HepG2 (cell line): ENCODE data around the gene TECTA. TPM values are rescaled to one million over a fixed set of nuclear protein-coding genes. Genes with fewer than 3 reads are reported as not detected.
A peak's percentile ranks its signal among the peaks of the same experiment; 100 is the strongest.

Source experiments
- ATAC-seq: fragments of 200-7000 bp; cut with Tn5 transposase; 3 replicates; pipeline ENCODE4 v1.9.1; 2020; ENCODE audit warnings: mild to moderate bottlenecking, moderate library complexity
- Bru-seq: library from RNA; stranded (reverse); fragments of 400-500 nt; gene quantifications from one replicate; lab custom pipeline; 2021; lab: Mats Ljungman, UMichigan
- BruChase-seq, 2 experiments: library from RNA; stranded (reverse); fragments of 400-500 nt; gene quantifications; one replicate each; lab custom pipeline; 2021; lab: Mats Ljungman, UMichigan
- BruUV-seq: library from RNA; stranded (reverse); fragments of 400-500 nt; replicated peaks from 2 replicates; lab custom pipeline; 2021; lab: Mats Ljungman, UMichigan
- CTCF ChIA-PET: fragments of 300-600 bp; formaldehyde crosslinking; extraction: SDS; loops from one replicate; lab custom pipeline; 2021; ENCODE audit warnings: low total read pairs, inconsistent platforms, low intra/inter-chr PET ratio; lab: Yijun Ruan, JAX
- POLR2A ChIA-PET: fragments of 350-600 bp; sonication (Branson Sonifier 250); formaldehyde crosslinking; loops from one replicate; lab custom pipeline; 2020; ENCODE audit warnings: antibody characterized with exemption, inconsistent platforms; lab: Yijun Ruan, JAX
- DNase-seq: peaks from one replicate; pipeline ENCODE4 v3.0.0-alpha.2; 2015; ENCODE audit warnings: low spot score
- FAIRE-seq: peaks from 3 replicates; lab custom pipeline; 2011; peaks lifted over from hg19 to GRCh38; lab: Jason Lieb, UNC
- H2AFZ ChIP-seq: one replicate; pipeline ENCODE4 v1.6.1; 2011; ENCODE audit warnings: low read length, inconsistent platforms
- H3K27ac ChIP-seq: fragments of 300-600 bp; 3 replicates; pipeline ENCODE4 v1.8.0; 2011; ENCODE audit warnings: mixed run types, mild to moderate bottlenecking, mixed read lengths, low read length, inconsistent platforms; ENCODE audit not compliant: insufficient read depth; ENCODE audit errors: extremely low read length
- H3K27me3 ChIP-seq, 2 experiments: fragments of 200-600 bp in 1 of 2; 2 replicates in 1 of 2; 3 replicates in 1 of 2; pipeline versions ENCODE4 v1.6.0 to v1.8.0; 2011; ENCODE audit warnings: low read length in 2 of 2, mild to moderate bottlenecking in 2 of 2, moderate library complexity in 2 of 2, inconsistent platforms in 1 of 2; ENCODE audit not compliant: insufficient read depth in 2 of 2, control insufficient read depth in 1 of 2
- H3K36me3 ChIP-seq, 2 experiments: fragments of 200-600 bp in 1 of 2; replicated peaks in 1 of 2; 2 replicates in 1 of 2; 3 replicates in 1 of 2; pipeline versions ENCODE4 v1.5.1 to v1.8.0; 2011; ENCODE audit warnings: low read length in 2 of 2, inconsistent platforms in 1 of 2; ENCODE audit not compliant: insufficient read depth in 2 of 2, control insufficient read depth in 1 of 2
- H3K4me1 ChIP-seq: 2 replicates; pipeline ENCODE4 v1.5.1; 2012; ENCODE audit warnings: low read length, inconsistent platforms; ENCODE audit not compliant: insufficient read depth
- H3K4me2 ChIP-seq: 2 replicates; pipeline ENCODE4 v1.6.0; 2011; ENCODE audit warnings: low read depth, low read length, inconsistent platforms
- H3K4me3 ChIP-seq, 3 experiments: fragments of 200-600 bp in 1 of 3; sonication (generic), shearing (Covaris generic) in 1 of 3; replicated peaks in 1 of 3; 2 replicates each; pipeline ENCODE4 v1.5.1; 2011 to 2016; ENCODE audit warnings: low read length in 3 of 3, inconsistent platforms in 2 of 3, low read depth in 2 of 3, mild to moderate bottlenecking in 2 of 3, control low read depth in 1 of 3, mixed read lengths in 1 of 3; ENCODE audit not compliant: insufficient read depth in 1 of 3
- H3K79me2 ChIP-seq: one replicate; pipeline ENCODE4 v1.6.1; 2011; ENCODE audit warnings: low read length, inconsistent platforms; ENCODE audit not compliant: insufficient read depth
- H3K9ac ChIP-seq: 2 replicates; pipeline ENCODE4 v1.6.0; 2011; ENCODE audit warnings: mild to moderate bottlenecking, low read depth, low read length, inconsistent platforms; ENCODE audit not compliant: insufficient read depth
- H3K9me3 ChIP-seq: 2 replicates; pipeline ENCODE4 v1.5.1; 2012; ENCODE audit warnings: mild to moderate bottlenecking, low read length
- H4K20me1 ChIP-seq: 2 replicates; pipeline ENCODE4 v1.6.0; 2011; ENCODE audit warnings: inconsistent platforms, mild to moderate bottlenecking, low read length, moderate library complexity; ENCODE audit not compliant: insufficient read depth
- AGO2 ChIP-seq: fragments of 200-400 bp; formaldehyde crosslinking; optimal IDR thresholded peaks from 2 replicates; pipeline ENCODE3; 2017; ENCODE audit warnings: mild to moderate bottlenecking, low read depth, low read length, moderate library complexity
- SNAPC2 ChIP-seq: sonication (generic); formaldehyde crosslinking; IDR thresholded peaks from 2 replicates; pipeline ENCODE4 v1.8.1; 2022; ENCODE audit warnings: mild to moderate bottlenecking, missing genetic modification reagents
- ZNF737 ChIP-seq: sonication (generic); formaldehyde crosslinking; IDR thresholded peaks from 2 replicates; pipeline ENCODE4 v1.5.0; 2020; ENCODE audit warnings: missing genetic modification reagents, mild to moderate bottlenecking, borderline replicate concordance
- WGBS: methylation state at CpG from one replicate; pipeline ENCODE4 v1.1.6; 2017; ENCODE audit warnings: low lambda C conversion rate; 5-methylcytosine and 5-hydroxymethylcytosine counted together
- in situ Hi-C: cut with HindIII; loops from 2 replicates; pipeline ENCODE4 v1.10.0; 2017; ENCODE audit warnings: low pct_unique_long_range_greater_than_20kb; ENCODE audit not compliant: extremely low pct_ligation_motif_present
- intact Hi-C: fragments of 100-400 bp; cut with micrococcal nuclease; formaldehyde crosslinking; loops from one replicate; pipeline ENCODE4 v1.10.0; 2022; ENCODE audit not compliant: unreplicated experiment
- long read RNA-seq, 2 experiments: library from RNA in 1 of 2; library from polyadenylated mRNA in 1 of 2; stranded (forward) in 1 of 2; unstranded in 1 of 2; transcript quantifications; one replicate each; pipeline ENCODE4 v2.0.0, GENCODE V29; 2019 to 2022
- polyA minus RNA-seq, 3 experiments: library from RNA; depleted of rRNA, polyadenylated mRNA; stranded (reverse); fragments of >200 nt; gene quantifications; 2 replicates each; pipeline ENCODE4 v1.2.3, GENCODE V29; 2011; ENCODE audit warnings: low replicate concordance in 1 of 3
- polyA plus RNA-seq, 8 experiments: library from polyadenylated mRNA; depleted of rRNA in 3 of 8; stranded (reverse) in 7 of 8; unstranded in 1 of 8; fragments of >200 nt; fragmentation: Illumina TruSeq in 4 of 8; extraction: Trizol in 4 of 8; gene quantifications; 2 replicates each; pipeline versions ENCODE4 v1.2.1 to v1.2.3, GENCODE V29; 2011 to 2016; ENCODE audit warnings: low read depth in 4 of 8, missing spikeins in 1 of 8, mixed read lengths in 1 of 8; ENCODE audit not compliant: insufficient read depth in 1 of 8
- total RNA-seq, 5 experiments: library from RNA; depleted of rRNA; stranded (reverse); fragments of >200 nt; fragmentation: Illumina TruSeq; extraction: Trizol; gene quantifications; 2 replicates each; pipeline ENCODE4 v1.2.3, GENCODE V29; 2016; ENCODE audit warnings: low read depth in 1 of 5
- TF ChIP-seq, protein P1 (sequence below): sonication (generic); formaldehyde crosslinking; IDR thresholded peaks from 2 replicates; pipeline ENCODE4 v1.4.0; 2020; ENCODE audit warnings: low read depth, mild to moderate bottlenecking, missing genetic modification reagents
- TF ChIP-seq, protein P2 (sequence below): sonication (generic); formaldehyde crosslinking; IDR thresholded peaks from 2 replicates; pipeline ENCODE4 v1.9.0; 2021; ENCODE audit warnings: missing genetic modification reagents, borderline replicate concordance
- TF ChIP-seq, protein P3 (sequence below), 2 experiments: sonication (generic) in 1 of 2; formaldehyde crosslinking in 1 of 2; IDR thresholded peaks; 2 replicates each; pipeline versions ENCODE4 v1.5.1 to v1.6.1; 2011 to 2020; ENCODE audit warnings: borderline replicate concordance in 1 of 2, low read depth in 1 of 2, low read length in 1 of 2, mild to moderate bottlenecking in 1 of 2, missing genetic modification reagents in 1 of 2, moderate library complexity in 1 of 2

The TECTA gene, protein sequence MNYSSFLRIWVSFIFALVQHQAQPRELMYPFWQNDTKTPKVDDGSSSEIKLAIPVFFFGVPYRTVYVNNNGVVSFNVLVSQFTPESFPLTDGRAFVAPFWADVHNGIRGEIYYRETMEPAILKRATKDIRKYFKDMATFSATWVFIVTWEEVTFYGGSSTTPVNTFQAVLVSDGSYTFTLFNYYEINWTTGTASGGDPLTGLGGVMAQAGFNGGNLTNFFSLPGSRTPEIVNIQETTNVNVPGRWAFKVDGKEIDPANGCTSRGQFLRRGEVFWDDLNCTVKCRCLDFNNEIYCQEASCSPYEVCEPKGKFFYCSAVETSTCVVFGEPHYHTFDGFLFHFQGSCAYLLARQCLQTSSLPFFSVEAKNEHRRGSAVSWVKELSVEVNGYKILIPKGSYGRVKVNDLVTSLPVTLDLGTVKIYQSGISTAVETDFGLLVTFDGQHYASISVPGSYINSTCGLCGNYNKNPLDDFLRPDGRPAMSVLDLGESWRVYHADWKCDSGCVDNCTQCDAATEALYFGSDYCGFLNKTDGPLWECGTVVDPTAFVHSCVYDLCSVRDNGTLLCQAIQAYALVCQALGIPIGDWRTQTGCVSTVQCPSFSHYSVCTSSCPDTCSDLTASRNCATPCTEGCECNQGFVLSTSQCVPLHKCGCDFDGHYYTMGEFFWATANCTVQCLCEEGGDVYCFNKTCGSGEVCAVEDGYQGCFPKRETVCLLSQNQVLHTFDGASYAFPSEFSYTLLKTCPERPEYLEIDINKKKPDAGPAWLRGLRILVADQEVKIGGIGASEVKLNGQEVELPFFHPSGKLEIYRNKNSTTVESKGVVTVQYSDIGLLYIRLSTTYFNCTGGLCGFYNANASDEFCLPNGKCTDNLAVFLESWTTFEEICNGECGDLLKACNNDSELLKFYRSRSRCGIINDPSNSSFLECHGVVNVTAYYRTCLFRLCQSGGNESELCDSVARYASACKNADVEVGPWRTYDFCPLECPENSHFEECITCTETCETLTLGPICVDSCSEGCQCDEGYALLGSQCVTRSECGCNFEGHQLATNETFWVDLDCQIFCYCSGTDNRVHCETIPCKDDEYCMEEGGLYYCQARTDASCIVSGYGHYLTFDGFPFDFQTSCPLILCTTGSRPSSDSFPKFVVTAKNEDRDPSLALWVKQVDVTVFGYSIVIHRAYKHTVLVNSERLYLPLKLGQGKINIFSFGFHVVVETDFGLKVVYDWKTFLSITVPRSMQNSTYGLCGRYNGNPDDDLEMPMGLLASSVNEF (N-terminal part only)
- 0.04 and 0.08 TPM in 2 replicates for total RNA-seq (2016; rRNA removed; fragmentation: Illumina TruSeq; extraction: Trizol)
- total RNA-seq (2016; cell fraction: cytosol; rRNA removed; fragmentation: Illumina TruSeq; extraction: Trizol; ENCODE audit: low read depth) = 0.09 TPM in 1 of 2 replicates, not detected in the other
- total RNA-seq (2016; cell fraction: insoluble cytoplasmic fraction; rRNA removed; fragmentation: Illumina TruSeq; extraction: Trizol) = 0.03 and 0.04 TPM in 2 replicates
- 0.03 TPM in 1 of 2 replicates, not detected in the other for total RNA-seq (2016; cell fraction: membrane; rRNA removed; fragmentation: Illumina TruSeq; extraction: Trizol)
- 0.16 TPM in 1 of 2 replicates, not detected in the other for total RNA-seq (2016; cell fraction: nucleus; rRNA removed; fragmentation: Illumina TruSeq; extraction: Trizol)
- polyA plus RNA-seq (2011; rRNA removed) = 0.17 and 0.27 TPM in 2 replicates
- polyA plus RNA-seq (2011; cell fraction: cytosol; rRNA removed) = 0.05 and 0.21 TPM in 2 replicates
- polyA plus RNA-seq (2011; cell fraction: nucleus; rRNA removed) = 0.80 and 1.8 TPM in 2 replicates
- polyA plus RNA-seq (2012) = 0.08 and 0.27 TPM in 2 replicates
- polyA plus RNA-seq (2016; cell fraction: cytosol; fragmentation: Illumina TruSeq; extraction: Trizol; ENCODE audit: low read depth) = not detected in 2 replicates
- 0.11 and 0.14 TPM in 2 replicates for polyA plus RNA-seq (2016; cell fraction: insoluble cytoplasmic fraction; fragmentation: Illumina TruSeq; extraction: Trizol; ENCODE audit: low read depth)
- not detected in 2 replicates for polyA plus RNA-seq (2016; cell fraction: membrane; fragmentation: Illumina TruSeq; extraction: Trizol; ENCODE audit: low read depth)
- 0.25 and 0.27 TPM in 2 replicates for polyA plus RNA-seq (2016; cell fraction: nucleus; fragmentation: Illumina TruSeq; extraction: Trizol; ENCODE audit: insufficient read depth, low read depth)
- 0.32 TPM in 1 of 2 replicates, not detected in the other for polyA minus RNA-seq (2011; rRNA and poly(A)+ RNA removed; ENCODE audit: low replicate concordance)
- polyA minus RNA-seq (2011; cell fraction: cytosol; rRNA and poly(A)+ RNA removed) = 0.20 TPM in 1 of 2 replicates, not detected in the other
- 0.37 and 0.64 TPM in 2 replicates for polyA minus RNA-seq (2011; cell fraction: nucleus; rRNA and poly(A)+ RNA removed)
- Bru-seq, nascent RNA = percentile 21 among the genes with signal in this experiment
- percentile 21 among the genes with signal in this experiment for BruChase-seq, experiment 1, labeled RNA remaining after a 6-hour chase
- BruChase-seq, experiment 2, labeled RNA remaining after a 2-hour chase = percentile 22 among the genes with signal in this experiment
- long read RNA-seq, experiment 1 = 0 reads
- long read RNA-seq, experiment 2 = 0 reads

DNA sequence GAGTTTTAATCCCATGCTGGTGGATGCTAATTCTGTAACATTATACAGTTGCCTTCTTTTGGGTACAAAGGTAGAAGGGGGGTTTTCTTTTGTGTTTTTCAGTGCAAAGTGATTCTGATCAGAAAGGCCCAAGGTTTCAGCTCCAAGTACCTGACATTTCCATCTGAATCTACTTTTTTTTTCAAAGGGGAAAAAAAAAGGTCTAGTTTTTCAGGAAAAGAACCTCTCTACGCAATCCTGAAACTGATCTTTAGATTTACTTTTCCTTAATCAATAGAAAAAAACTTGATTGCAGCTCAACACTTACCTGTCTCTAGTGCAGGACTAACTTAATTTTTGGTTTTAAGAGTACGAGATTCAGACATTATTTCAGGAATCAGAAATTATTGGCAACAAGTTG lies at the start of gene TECTA:
Gene TECTA (plus strand): TSS at position 301 of the 400 bp plus-strand sequence. CDS start 1,423 bp downstream, outside the sequence.
- Histone ChIP-seq H3K27me3 (no peaks in the 10 kb centered on the region), H3K4me1 (no peaks in the 10 kb centered on the region), H3K36me3 (no peaks in the 10 kb centered on the region), H3K4me3 (no peak within 1 kb of the TSS), H3K9ac (no peak within 1 kb of the TSS), H4K20me1 (no peaks in the 10 kb centered on the region), H2AFZ (no peak within 1 kb of the TSS), H3K27ac (no peak within 1 kb of the TSS), H3K79me2 (no peaks in the 10 kb centered on the region), H3K9me3 (no peaks in the 10 kb centered on the region), H3K4me2 (no peak within 1 kb of the TSS)
- no TSS peak for BruUV-seq
- in situ Hi-C loops (no loop called here), intact Hi-C loops (no loop called here)
- ChIA-PET POLR2A (no interaction called here), CTCF (no interaction called here)
- ATAC-seq = no peak
- 60% methylated on average over 2 of the region's 2 CpGs for WGBS
- no peak for FAIRE-seq
- no peak for DNase-seq
- TF ChIP-seq SNAPC2 (CRISPR knock-in tag) (no peak), ZNF737 (CRISPR knock-in tag) (no peak), AGO2 (no peak)
- TF ChIP-seq, protein P1, sequence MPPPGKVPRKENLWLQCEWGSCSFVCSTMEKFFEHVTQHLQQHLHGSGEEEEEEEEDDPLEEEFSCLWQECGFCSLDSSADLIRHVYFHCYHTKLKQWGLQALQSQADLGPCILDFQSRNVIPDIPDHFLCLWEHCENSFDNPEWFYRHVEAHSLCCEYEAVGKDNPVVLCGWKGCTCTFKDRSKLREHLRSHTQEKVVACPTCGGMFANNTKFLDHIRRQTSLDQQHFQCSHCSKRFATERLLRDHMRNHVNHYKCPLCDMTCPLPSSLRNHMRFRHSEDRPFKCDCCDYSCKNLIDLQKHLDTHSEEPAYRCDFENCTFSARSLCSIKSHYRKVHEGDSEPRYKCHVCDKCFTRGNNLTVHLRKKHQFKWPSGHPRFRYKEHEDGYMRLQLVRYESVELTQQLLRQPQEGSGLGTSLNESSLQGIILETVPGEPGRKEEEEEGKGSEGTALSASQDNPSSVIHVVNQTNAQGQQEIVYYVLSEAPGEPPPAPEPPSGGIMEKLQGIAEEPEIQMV (CRISPR knock-in tag) = no peak
- TF ChIP-seq, protein P2, sequence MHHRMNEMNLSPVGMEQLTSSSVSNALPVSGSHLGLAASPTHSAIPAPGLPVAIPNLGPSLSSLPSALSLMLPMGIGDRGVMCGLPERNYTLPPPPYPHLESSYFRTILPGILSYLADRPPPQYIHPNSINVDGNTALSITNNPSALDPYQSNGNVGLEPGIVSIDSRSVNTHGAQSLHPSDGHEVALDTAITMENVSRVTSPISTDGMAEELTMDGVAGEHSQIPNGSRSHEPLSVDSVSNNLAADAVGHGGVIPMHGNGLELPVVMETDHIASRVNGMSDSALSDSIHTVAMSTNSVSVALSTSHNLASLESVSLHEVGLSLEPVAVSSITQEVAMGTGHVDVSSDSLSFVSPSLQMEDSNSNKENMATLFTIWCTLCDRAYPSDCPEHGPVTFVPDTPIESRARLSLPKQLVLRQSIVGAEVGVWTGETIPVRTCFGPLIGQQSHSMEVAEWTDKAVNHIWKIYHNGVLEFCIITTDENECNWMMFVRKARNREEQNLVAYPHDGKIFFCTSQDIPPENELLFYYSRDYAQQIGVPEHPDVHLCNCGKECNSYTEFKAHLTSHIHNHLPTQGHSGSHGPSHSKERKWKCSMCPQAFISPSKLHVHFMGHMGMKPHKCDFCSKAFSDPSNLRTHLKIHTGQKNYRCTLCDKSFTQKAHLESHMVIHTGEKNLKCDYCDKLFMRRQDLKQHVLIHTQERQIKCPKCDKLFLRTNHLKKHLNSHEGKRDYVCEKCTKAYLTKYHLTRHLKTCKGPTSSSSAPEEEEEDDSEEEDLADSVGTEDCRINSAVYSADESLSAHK (CRISPR knock-in tag) = no peak
- TF ChIP-seq, protein P3, sequence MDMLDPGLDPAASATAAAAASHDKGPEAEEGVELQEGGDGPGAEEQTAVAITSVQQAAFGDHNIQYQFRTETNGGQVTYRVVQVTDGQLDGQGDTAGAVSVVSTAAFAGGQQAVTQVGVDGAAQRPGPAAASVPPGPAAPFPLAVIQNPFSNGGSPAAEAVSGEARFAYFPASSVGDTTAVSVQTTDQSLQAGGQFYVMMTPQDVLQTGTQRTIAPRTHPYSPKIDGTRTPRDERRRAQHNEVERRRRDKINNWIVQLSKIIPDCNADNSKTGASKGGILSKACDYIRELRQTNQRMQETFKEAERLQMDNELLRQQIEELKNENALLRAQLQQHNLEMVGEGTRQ (IDR thresholded peaks at IDR 0.05; ENCODE audit: low read depth, low read length) = no peak
- TF ChIP-seq, protein P3 (CRISPR knock-in tag; IDR thresholded peaks at IDR 0.05; ENCODE audit: borderline replicate concordance) = no peak
